T-cell (primary cell): ENCODE measurements around the gene UBE3D. TPM values are rescaled to one million over a fixed set of nuclear protein-coding genes. Genes with fewer than 3 reads are reported as not detected.

ENCODE experiments used
- ATAC-seq, 4 experiments: fragments of 200-7000 bp in 3 of 4; fragments of 150-1000 bp in 1 of 4; cut with Tn5 transposase; replicated peaks in 1 of 4; 1 replicate in 3 of 4; 2 replicates in 1 of 4; pipeline ENCODE4 v1.10.0; 2021; ENCODE audit warnings: moderate library complexity in 3 of 4, mild to moderate bottlenecking in 2 of 4, moderate number of reproducible peaks in 1 of 4
- CTCF ChIA-PET, 2 donors: fragments of 300-600 bp; sonication (Branson Sonifier 250); formaldehyde crosslinking; loops; one replicate each; lab custom pipeline; 2022; ENCODE audit warnings: antibody characterized with exemption in 2 of 2; lab: Charles Lee
- POLR2A ChIA-PET, 2 donors: fragments of 300-600 bp; sonication (Branson Sonifier 250); formaldehyde crosslinking; loops; one replicate each; lab custom pipeline; 2022; ENCODE audit warnings: antibody characterized with exemption in 2 of 2; lab: Charles Lee
- DNase-seq, 35 experiments: peaks; one replicate each; pipeline versions ENCODE4 v3.0.0 to v3.0.0-alpha.2; 2013 to 2023
- H3K27ac ChIP-seq: one replicate; pipeline ENCODE4 v1.5.1; 2013; ENCODE audit warnings: low read length
- H3K27me3 ChIP-seq, 2 experiments: replicated peaks in 1 of 2; 1 replicate in 1 of 2; 2 replicates in 1 of 2; pipeline versions ENCODE4 v1.6.1 to v1.7.0; 2013; ENCODE audit warnings: low read length in 1 of 2, mixed read lengths in 1 of 2; ENCODE audit not compliant: control insufficient read depth in 2 of 2, insufficient read depth in 2 of 2; ENCODE audit errors: extremely low read depth in 1 of 2
- H3K36me3 ChIP-seq, 2 donors: 1 replicate in 1 of 2; 2 replicates in 1 of 2; pipeline versions ENCODE4 v1.6.1 to v1.7.0; 2013; ENCODE audit warnings: low read length in 1 of 2; ENCODE audit not compliant: control insufficient read depth in 2 of 2, insufficient read depth in 1 of 2; ENCODE audit errors: extremely low read depth in 1 of 2
- H3K4me1 ChIP-seq, 2 experiments: 1 replicate in 1 of 2; 2 replicates in 1 of 2; pipeline versions ENCODE4 v1.6.1 to v1.7.0; 2013; ENCODE audit warnings: low read length in 2 of 2, mixed read lengths in 1 of 2; ENCODE audit not compliant: insufficient read depth in 2 of 2, control insufficient read depth in 1 of 2; ENCODE audit errors: extremely low read depth in 1 of 2
- H3K4me3 ChIP-seq, 2 donors: 1 replicate in 1 of 2; 2 replicates in 1 of 2; pipeline versions ENCODE4 v1.5.1 to v1.7.0; 2013; ENCODE audit warnings: mild to moderate bottlenecking in 2 of 2, low read length in 1 of 2, moderate library complexity in 1 of 2; ENCODE audit not compliant: control insufficient read depth in 1 of 2; ENCODE audit errors: extremely low read depth in 1 of 2
- H3K9me3 ChIP-seq: 2 replicates; pipeline ENCODE4 v1.7.0; 2013
- H3K27ac Mint-ChIP-seq, 2 donors: one replicate each; pipeline ENCODE4 v1.8.0; 2020 to 2021; ENCODE audit warnings: mild to moderate bottlenecking in 2 of 2, mixed read lengths in 2 of 2
- H3K27me3 Mint-ChIP-seq, 2 donors: one replicate each; pipeline ENCODE4 v1.8.0; 2021 to 2022; ENCODE audit warnings: mixed read lengths in 2 of 2
- H3K36me3 Mint-ChIP-seq: one replicate; pipeline ENCODE4 v1.8.0; 2021; ENCODE audit warnings: mixed read lengths
- H3K4me1 Mint-ChIP-seq, 3 donors: one replicate each; pipeline ENCODE4 v1.8.0; 2020 to 2022; ENCODE audit warnings: mixed read lengths in 3 of 3, mild to moderate bottlenecking in 1 of 3
- H3K4me3 Mint-ChIP-seq, 3 donors: one replicate each; pipeline ENCODE4 v1.8.0; 2020 to 2022; ENCODE audit warnings: mild to moderate bottlenecking in 3 of 3, mixed read lengths in 3 of 3, moderate library complexity in 3 of 3
- H3K9me3 Mint-ChIP-seq, 3 donors: one replicate each; pipeline ENCODE4 v1.8.0; 2020 to 2022; ENCODE audit warnings: mixed read lengths in 3 of 3
- WGBS: methylation state at CpG from one replicate; pipeline ENCODE4 v1.1.5; 2013; ENCODE audit warnings: missing lambda C conversion rate; ENCODE audit not compliant: insufficient coverage; 5-methylcytosine and 5-hydroxymethylcytosine counted together
- total RNA-seq, 35 experiments: library from RNA in 6 of 35; stranded (reverse) in 6 of 35; fragments of 120-200 nt in 1 of 35; gene quantifications; one replicate each; pipeline versions ENCODE4 v1.2.1 to v1.2.4 and lab custom pipeline; 2013 to 2026

UBE3D gene
- total RNA-seq, 5 donors from 2014 or later (not counting 1 experiment from before 2014, with no cell fraction given): 6.2 to 9.3 (median 7.1) TPM

GRCh38 chr6:83072726-83073125 lies 7.1 kb upstream of the UBE3D start:
- Mint-ChIP-seq H3K27ac (no peak overlapping the region), H3K36me3 (peaks cover 17% of the 10 kb centered on the region), H3K27me3 (no peaks in the 10 kb centered on the region), H3K4me3 (no peak overlapping the region), H3K4me1 (peaks cover 29 to 48% (median 41%) of the 10 kb centered on the region in 3 donors), H3K9me3 (no peaks in the 10 kb centered on the region)
- H3K36me3 ChIP-seq: no peaks in the 10 kb centered on the region
- DNase-seq (no peak), ATAC-seq (no peak)
- H3K9me3 ChIP-seq: no peaks in the 10 kb centered on the region
- peaks cover 3 to 14% of the 10 kb centered on the region in 2 experiments for H3K4me1 ChIP-seq
- no CpG with 5 or more reads among the region's 2 CpGs for WGBS
- ChIA-PET CTCF (interaction anchor here in 1 of 2 donors (1.0 kb wide), 1 partner anchor 149 kb away, joined by 3 read pairs; no protein-coding TSS in a partner anchor), POLR2A (no interaction called here)
- no peak overlapping the region for H3K27ac ChIP-seq
- no peak overlapping the region for H3K4me3 ChIP-seq
- H3K27me3 ChIP-seq: no peaks in the 10 kb centered on the region

- WGBS: no CpG with 5 or more reads among the region's 1 CpG
- ChIA-PET CTCF (interaction anchor here in 1 of 2 donors (1.3 kb wide), 1 partner anchor 801 kb away, joined by 3 read pairs; no protein-coding TSS in a partner anchor), POLR2A (no interaction called here)
- H3K4me3 Mint-ChIP-seq: no peak overlapping the region
- H3K4me1 Mint-ChIP-seq: peaks cover 28 to 47% (median 42%) of the 10 kb centered on the region in 3 donors
- no peak overlapping the region for H3K4me3 ChIP-seq
- peaks cover 13% of the 10 kb centered on the region for H3K36me3 Mint-ChIP-seq
- peaks cover 3 to 14% of the 10 kb centered on the region in 2 experiments for H3K4me1 ChIP-seq
- H3K9me3 ChIP-seq: no peaks in the 10 kb centered on the region
- no peaks in the 10 kb centered on the region for H3K36me3 ChIP-seq
- DNase-seq (no peak), ATAC-seq (no peak)
- H3K27ac Mint-ChIP-seq: no peak overlapping the region
- H3K27me3 Mint-ChIP-seq: no peaks in the 10 kb centered on the region
- H3K27ac ChIP-seq: no peak overlapping the region
- no peaks in the 10 kb centered on the region for H3K27me3 ChIP-seq
- no peaks in the 10 kb centered on the region for H3K9me3 Mint-ChIP-seq
Measured at GRCh38 chr6:83071707-83072106, 6.1 kb upstream of the UBE3D start.

- Mint-ChIP-seq H3K9me3 (no peaks in the 10 kb centered on the region), H3K27me3 (no peaks in the 10 kb centered on the region), H3K4me1 (peaks cover 30 to 49% (median 43%) of the 10 kb centered on the region in 3 donors), H3K4me3 (no peak overlapping the region), H3K36me3 (peaks cover 8% of the 10 kb centered on the region), H3K27ac (no peak overlapping the region)
- no peaks in the 10 kb centered on the region for H3K9me3 ChIP-seq
- ATAC-seq (no peak), DNase-seq (no peak)
- peaks cover 4 to 14% of the 10 kb centered on the region in 2 experiments for H3K4me1 ChIP-seq
- H3K36me3 ChIP-seq: no peaks in the 10 kb centered on the region
- no peaks in the 10 kb centered on the region for H3K27me3 ChIP-seq
- H3K4me3 ChIP-seq: no peak overlapping the region
- ChIA-PET POLR2A (no interaction called here), CTCF (interaction anchor here in 1 of 2 donors (1.8 kb wide), 1 partner anchor 144 kb away, joined by 5 read pairs; no protein-coding TSS in a partner anchor)
- 86% methylated on average over 4 of the region's 4 CpGs for WGBS
- no peak overlapping the region for H3K27ac ChIP-seq
Measured at GRCh38 chr6:83071023-83071422, 5.4 kb upstream of the UBE3D start.

- POLR2A ChIA-PET: no interaction called here
- peaks cover 33 to 58% (median 52%) of the 10 kb centered on the region in 3 donors for H3K4me1 Mint-ChIP-seq
- H3K27ac ChIP-seq: no peak overlapping the region
- CTCF ChIA-PET: interaction anchor here in 1 of 2 donors (0.8 to 1.8 kb wide), 5 partner anchors 12 to 445 kb away, joined by 3 to 5 read pairs (median 3); no protein-coding TSS in a partner anchor
- H3K4me3 Mint-ChIP-seq: no peak overlapping the region
- peaks cover 8 to 18% of the 10 kb centered on the region in 2 experiments for H3K4me1 ChIP-seq
- H3K36me3 ChIP-seq: no peaks in the 10 kb centered on the region
- no peaks in the 10 kb centered on the region for H3K27me3 Mint-ChIP-seq
- H3K27me3 ChIP-seq: no peaks in the 10 kb centered on the region
- H3K4me3 ChIP-seq: no peak overlapping the region
- no peak for DNase-seq
- no peak overlapping the region for H3K27ac Mint-ChIP-seq
- no peaks in the 10 kb centered on the region for H3K9me3 ChIP-seq
- H3K36me3 Mint-ChIP-seq: no peaks in the 10 kb centered on the region
- no peak for ATAC-seq
- no peaks in the 10 kb centered on the region for H3K9me3 Mint-ChIP-seq
Measured at GRCh38 chr6:83069633-83070032, 4.0 kb upstream of the UBE3D start.

- H3K36me3 ChIP-seq: no peaks in the 10 kb centered on the region
- Mint-ChIP-seq H3K36me3 (no peaks in the 10 kb centered on the region), H3K4me3 (peak overlapping the region; percentile 90 to 93 (median 91)), H3K27ac (peak overlapping the region; percentile 88 to 91), H3K9me3 (no peaks in the 10 kb centered on the region), H3K4me1 (peaks cover 37 to 63% (median 56%) of the 10 kb centered on the region in 3 donors), H3K27me3 (no peaks in the 10 kb centered on the region)
- peaks cover 8 to 22% of the 10 kb centered on the region in 2 experiments for H3K4me1 ChIP-seq
- H3K4me3 ChIP-seq: peak overlapping the region in 1 of 2 donors; percentile 91
- no peaks in the 10 kb centered on the region for H3K27me3 ChIP-seq
- ChIA-PET CTCF (interaction anchor here (1.0 to 4.4 kb wide), 10 partner anchors 13 to 820 kb away, joined by 3 to 52 read pairs (median 8); partner anchors contain the start of genes IBTK (in 1 of the 2), PGM3 (in 1 of the 2) and RWDD2A (in 1 of the 2)), POLR2A (interaction anchor here (0.6 to 1.2 kb wide), 2 partner anchors 446 to 820 kb away, joined by 4 to 6 read pairs; no protein-coding TSS in a partner anchor)
- H3K9me3 ChIP-seq: no peaks in the 10 kb centered on the region
- ATAC-seq (no peak), DNase-seq (no peak)
- no CpG with 5 or more reads among the region's 6 CpGs for WGBS
- peak overlapping the region; percentile 75 for H3K27ac ChIP-seq
Measured at GRCh38 chr6:83068616-83069015, 3.0 kb upstream of the UBE3D start.

- Histone ChIP-seq H3K36me3 (no peaks in the 10 kb centered on the region), H3K27ac (peak within 1 kb of the TSS; percentile 82), H3K4me3 (peak within 1 kb of the TSS; percentile 86 to 91), H3K9me3 (no peaks in the 10 kb centered on the region), H3K27me3 (no peaks in the 10 kb centered on the region), H3K4me1 (peaks cover 8 to 22% of the 10 kb centered on the region in 2 experiments)
- Mint-ChIP-seq H3K9me3 (no peaks in the 10 kb centered on the region), H3K27ac (peak within 1 kb of the TSS; percentile 88 to 91), H3K36me3 (no peaks in the 10 kb centered on the region), H3K4me1 (peaks cover 37 to 63% (median 53%) of the 10 kb centered on the region in 3 donors), H3K4me3 (peak within 1 kb of the TSS; percentile 90 to 93 (median 91)), H3K27me3 (no peaks in the 10 kb centered on the region)
- CTCF ChIA-PET: interaction anchor here (0.6 to 4.4 kb wide), 52 partner anchors 8 to 1160 kb away, joined by 3 to 52 read pairs (median 5); partner anchors contain the start of genes CEP162 (in 1 of the 2), CYB5R4 (in 1 of the 2), IBTK (in 1 of the 2) and PGM3 (in 1 of the 2)
- DNase-seq: peak; percentile 90 to 98 (median 95)
- POLR2A ChIA-PET: interaction anchor here (0.6 to 1.2 kb wide), 3 partner anchors 367 to 992 kb away, joined by 3 to 4 read pairs (median 3); no protein-coding TSS in a partner anchor
- under 1% methylated on average over 66 of the region's 78 CpGs for WGBS
- peak; percentile 88 to 92 (median 90) for ATAC-seq
Measured at GRCh38 chr6:83067448-83068439, 2.1 kb upstream of the UBE3D start, which contains the start of gene DOP1A. TSS of gene DOP1A (plus strand) at chr6:83067671. CDS start at chr6:83096978, 29,307 bp downstream.
